Measurements from ENCODE around the gene TOGARAM2.

DNA sequence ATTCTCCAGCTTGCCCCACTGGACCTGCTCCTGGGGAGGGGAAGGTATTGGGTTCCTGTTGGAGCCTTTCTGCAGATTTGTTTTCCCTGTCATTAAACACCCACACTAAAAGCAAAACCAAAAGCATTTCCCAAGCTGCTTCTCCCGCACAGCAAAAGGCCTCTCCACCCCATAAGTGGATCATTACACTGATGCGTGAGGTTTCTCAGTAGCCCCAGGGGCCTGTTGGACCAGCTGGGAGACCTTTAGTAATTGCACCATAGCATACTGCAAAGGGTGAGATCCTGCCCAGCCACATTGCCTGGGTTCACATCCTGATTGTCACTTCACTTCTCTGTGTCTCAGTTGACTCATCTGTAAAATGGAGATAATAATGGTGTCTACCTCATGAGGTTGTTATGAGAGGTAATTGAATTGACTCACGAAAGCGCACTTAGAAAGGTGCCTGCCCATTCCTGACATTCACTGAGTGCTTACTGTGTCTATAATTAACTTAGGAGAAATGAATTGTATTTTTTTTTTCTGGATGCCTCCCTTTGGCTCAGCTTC lies 43.9 kb downstream of the TOGARAM2 start:
- TF ChIP-seq YY1 (IDR thresholded peaks at IDR 0.05; ENCODE audit: insufficient read depth, insufficient read length), result no peak
- no peak for TF ChIP-seq SUZ12 (IDR thresholded peaks at IDR 0.05; ENCODE audit: extremely low read depth, insufficient read depth, insufficient read length)
- TF ChIP-seq ZNF274 (IDR thresholded peaks at IDR 0.05; ENCODE audit: low read depth, low read length), result no peak
